AG08396 (cell line): Measurements from ENCODE around the gene CCL25.

Source experiments
- DNase-seq: peaks from one replicate; pipeline ENCODE4 v3.0.0; 2012; ENCODE audit warnings: low spot score, mixed read lengths

CCL25 gene

GRCh38 chr19:8109890-8110662, 57.5 kb downstream of the CCL25 start:
- no peak for DNase-seq

GRCh38 chr19:8110931-8111330, 58.4 kb downstream of the CCL25 start:
- no peak for DNase-seq

- DNase-seq: no peak
Observed at GRCh38 chr19:8111376-8111775, 58.8 kb downstream of the CCL25 start.
